ENCODE data around the gene TCF12.

TCF12 gene

DNA sequence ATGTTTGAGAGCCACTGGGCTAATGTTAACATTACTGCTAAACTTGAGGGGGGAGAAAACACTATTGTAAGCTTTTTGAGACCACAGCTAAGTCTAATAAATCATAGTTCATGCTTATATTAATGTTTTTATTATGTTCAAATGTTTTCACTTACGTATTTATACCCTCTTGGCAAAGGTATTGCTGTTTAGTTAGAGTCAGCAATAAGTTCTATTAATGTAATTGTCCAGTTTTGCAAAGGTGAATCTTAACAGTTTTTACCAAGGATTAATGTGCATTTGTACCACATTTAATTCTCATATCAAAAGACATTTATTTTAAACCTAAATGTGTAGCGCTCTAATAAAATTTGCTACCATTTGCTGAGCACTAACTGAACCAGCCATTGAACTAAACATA lies 251.2 kb downstream of the TCF12 start:
- DNase-seq (ENCODE audit: low spot score): no peak

DNA sequence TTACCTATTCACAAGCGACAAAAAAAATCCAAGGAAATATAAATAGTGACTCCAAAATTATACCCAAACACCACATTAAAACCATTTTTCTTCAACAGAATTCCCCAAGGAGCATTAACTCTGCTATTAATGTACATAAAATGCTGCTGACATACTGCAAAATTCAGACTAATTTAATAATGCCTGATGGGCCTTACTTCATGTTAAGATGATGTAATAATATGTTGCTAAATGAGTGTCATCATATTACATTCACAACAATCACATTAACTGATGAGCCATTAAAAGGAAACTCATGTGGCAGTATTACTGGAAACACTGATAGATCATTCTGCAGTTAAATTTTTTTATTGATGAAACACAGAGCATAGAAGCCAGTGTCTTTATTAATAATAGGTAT lies 253.0 kb downstream of the TCF12 start:
- DNase-seq (ENCODE audit: low spot score): no peak

DNA sequence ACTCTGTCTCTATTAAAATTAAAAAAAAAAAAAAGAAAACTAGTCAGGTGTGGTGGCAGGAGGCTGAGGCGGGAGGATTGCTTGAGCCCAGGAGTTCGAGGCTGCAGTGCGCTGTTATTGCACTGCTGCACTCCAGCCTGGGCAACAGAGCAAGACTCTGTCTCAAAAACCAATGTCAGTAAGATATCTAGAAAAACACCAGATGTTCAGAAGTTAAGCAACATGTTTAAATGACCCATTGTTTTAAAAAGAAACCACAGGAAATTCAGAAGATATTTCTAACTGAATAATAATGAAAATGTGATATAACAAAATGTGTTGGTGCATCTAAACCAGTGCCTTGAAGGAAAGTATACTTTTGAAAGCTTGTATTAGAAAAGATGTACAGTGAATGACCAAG lies 254.5 kb downstream of the TCF12 start:
- DNase-seq (ENCODE audit: low spot score): no peak

DNA sequence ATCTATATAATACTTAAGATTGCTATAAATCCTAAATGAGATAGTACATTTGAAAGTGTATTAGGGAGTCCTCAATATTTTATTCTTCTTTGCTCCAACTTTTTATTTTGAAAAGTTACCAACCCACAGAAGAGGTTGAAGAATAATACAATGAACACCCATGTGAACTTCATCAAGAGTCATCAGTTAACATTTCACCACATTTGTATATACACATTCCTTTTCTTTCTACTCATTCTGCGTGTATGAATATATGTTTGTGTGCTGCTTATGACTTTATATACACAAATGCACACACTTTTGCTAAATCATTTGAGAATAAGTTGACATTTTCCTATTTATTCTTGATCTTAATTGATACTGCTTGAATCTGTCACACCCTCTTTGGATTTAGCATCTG lies 264.6 kb downstream of the TCF12 start:
- no peak for DNase-seq (ENCODE audit: low spot score)

DNA sequence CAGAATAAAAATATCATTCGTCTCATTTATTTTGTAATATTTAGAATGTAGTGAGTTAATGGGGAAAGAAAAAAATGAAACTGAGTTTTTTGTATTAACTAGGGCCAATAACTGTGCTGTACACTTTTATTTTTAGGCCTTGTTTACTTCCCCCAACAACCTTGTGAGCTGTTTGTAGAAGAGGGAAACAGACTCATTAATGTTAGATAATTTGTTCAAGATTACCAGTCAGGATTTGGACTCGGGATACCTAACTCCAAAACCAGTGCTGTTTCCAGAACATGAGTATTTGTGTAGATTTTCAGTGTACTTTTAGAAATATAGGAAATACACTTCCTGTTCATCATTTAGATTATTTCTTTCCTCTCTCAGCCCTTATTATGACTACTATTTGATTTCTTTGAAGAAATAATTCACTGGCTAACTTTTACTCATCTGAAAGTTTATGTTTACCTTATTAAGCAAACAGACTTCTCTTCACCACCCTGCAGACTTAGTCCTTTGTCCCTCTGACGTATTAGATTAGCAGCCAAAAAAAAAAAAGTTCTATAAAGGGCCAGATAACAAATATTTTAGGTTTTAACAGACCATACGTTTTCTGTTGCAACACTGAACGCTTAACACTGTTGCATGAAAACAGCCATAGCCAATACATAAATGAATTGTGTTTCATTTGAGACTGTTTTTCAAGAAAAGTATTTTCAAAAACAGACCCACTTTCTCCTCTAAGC lies 265.3 kb downstream of the TCF12 start:
- no peak for DNase-seq (ENCODE audit: low spot score)

DNA sequence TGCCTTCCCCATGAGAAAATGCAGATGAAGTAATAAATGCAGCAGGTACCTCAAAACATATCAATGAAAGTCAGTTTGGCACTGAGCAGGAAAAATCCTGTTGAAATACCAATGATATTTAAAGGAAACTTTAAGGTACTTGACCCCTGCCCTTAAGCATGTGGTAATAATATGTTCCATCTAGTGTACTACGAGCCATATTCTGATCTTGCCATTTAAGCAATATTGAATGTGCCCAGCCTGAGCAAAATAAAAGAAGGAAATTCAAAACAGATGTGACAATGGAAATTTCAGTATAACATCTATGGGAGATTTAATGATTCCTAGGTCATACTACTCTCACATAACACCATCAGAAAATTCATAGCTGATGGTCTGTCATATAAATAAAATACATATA lies 266.1 kb downstream of the TCF12 start:
- DNase-seq (ENCODE audit: low spot score): no peak

DNA sequence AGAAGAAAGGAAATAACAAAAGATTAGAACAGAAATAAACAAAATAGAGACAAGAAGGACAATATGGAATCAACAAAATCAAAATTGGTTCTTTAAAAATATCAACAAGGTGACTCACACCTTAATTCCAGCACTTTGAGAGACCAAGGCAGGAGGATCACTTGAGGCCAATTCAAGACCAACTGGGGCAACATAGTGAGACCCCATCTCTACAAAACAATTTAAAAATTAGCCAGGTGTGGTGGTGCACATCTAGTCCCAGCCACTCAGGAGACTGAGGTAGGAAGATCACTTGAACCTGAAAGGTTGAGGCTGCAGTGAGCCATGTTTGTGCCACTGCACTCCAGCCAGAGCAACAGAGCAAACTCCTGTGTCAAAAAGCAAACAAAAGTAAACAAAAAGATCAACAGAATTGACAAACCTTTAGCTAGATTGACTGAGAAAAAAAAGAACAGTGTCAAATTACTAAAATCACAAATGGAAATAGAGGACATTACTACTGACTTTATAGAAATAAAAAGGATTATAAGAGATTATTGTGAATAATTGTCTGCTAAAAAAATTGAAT lies 267.1 kb downstream of the TCF12 start:
- no peak for DNase-seq (ENCODE audit: low spot score)

DNA sequence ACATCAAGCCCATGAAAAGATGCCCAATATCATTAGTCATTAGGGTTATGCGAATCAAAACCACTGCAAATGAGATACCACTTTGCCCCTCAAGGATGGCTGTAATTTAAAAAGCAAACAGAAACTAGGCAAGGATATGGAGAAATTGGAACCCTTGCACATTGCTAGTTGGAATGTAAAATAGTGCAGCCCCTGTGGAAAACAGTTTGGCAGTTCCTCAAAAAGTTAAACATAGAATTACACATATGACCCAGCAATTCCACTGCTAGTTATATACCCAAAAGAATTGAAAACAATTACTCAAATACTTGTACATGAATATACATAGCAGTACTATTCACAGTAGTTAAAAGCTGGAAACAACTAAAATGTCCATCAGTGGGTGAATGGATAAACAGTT lies 271.0 kb downstream of the TCF12 start:
- no peak for DNase-seq (ENCODE audit: low spot score)

DNA sequence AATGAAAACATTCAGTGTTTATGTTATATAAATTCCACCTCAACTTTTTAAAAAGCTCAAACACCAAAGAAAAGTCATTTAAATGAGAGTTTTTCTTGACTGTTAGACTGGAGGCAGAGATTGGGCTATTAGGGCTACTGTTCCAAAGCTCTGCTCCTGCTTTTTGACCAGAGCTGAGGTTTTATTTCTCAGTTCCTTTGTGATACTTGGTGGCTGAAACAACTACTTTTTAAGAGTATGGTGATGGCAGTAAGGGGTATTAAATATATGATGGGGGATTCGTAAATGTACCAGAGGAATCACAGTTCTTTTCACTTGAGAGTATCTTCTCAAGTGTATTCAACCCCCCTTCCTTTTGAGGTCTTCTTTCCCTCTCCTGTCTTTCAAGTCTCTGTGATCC lies 271.8 kb downstream of the TCF12 start:
- no peak for DNase-seq (ENCODE audit: low spot score)

DNA sequence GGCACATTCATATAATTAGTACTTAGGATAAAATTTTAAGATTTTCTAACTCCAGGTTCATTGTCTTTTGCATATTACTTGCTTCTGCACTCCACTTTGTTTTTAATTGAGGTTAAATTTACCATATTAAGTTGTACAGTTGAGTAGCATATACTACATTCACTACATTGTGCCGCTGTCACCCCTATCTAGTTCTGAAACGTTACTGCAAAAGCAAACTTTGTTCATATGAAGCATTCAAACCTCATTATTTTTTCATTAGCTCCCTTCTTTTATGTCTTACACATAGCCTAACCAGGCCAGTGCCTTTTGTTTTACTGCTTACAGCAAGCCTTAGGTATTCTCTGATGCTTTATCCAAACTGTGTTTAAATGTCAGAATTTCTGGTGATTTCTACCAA lies 274.7 kb downstream of the TCF12 start:
- DNase-seq (ENCODE audit: low spot score): no peak

DNA sequence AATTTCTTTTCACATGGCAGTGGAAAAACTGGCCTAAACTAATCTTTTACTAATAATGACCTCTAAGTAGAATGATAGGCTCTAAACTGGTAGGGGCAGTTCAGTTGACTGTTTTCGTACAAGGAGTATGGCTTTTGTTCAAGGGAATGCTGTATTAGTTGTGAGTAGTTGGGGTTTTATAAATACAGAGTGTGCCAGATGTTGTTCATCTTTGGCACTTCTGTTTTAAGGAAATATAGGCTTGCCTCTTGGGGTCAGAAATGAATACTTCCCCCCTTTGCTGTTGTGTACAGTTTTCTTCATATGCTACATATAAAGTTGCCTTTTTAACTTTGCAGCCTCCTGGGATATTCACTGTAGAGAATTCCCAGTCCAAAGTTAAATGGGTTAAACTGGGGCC lies 276.9 kb downstream of the TCF12 start:
- DNase-seq (ENCODE audit: low spot score): no peak

DNA sequence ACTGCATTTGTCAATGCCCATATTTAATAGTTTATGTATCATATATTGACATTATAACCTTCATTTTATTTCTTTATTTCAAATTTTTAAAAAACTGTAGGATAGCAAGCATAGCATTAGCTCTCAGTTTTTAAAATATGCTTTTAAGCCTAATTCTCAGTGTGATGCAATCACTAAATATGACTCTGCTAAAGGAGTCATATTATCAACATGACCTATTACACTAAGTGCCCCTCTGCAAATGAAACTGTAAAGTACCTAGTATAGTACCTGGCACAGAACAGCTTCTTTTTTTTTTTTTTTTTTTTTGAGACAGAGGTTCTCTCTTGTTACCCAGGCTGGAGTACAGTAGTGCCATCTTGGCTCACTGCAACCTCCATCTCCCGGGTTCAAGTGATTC lies 278.4 kb downstream of the TCF12 start:
- DNase-seq (ENCODE audit: low spot score): no peak

DNA sequence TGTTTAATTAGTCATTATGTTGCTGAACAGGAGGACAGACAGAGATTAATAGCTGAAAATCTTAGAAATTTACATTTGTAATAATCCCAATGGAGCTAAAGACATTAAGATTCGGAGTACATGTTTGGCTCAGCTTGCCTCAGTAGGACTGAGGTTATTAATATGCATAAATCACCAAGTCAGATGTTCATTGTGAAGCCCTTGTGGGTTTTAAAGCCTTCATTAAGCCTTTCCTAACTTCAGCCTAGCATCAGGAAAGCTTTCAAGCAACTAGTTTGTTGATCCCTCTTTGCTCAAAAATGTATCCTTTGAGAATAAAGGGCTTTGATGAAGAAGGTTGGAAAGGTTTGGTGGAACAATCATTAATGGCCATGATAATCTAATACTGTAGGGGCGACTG lies 279.7 kb downstream of the TCF12 start:
- DNase-seq (ENCODE audit: low spot score): no peak

DNA sequence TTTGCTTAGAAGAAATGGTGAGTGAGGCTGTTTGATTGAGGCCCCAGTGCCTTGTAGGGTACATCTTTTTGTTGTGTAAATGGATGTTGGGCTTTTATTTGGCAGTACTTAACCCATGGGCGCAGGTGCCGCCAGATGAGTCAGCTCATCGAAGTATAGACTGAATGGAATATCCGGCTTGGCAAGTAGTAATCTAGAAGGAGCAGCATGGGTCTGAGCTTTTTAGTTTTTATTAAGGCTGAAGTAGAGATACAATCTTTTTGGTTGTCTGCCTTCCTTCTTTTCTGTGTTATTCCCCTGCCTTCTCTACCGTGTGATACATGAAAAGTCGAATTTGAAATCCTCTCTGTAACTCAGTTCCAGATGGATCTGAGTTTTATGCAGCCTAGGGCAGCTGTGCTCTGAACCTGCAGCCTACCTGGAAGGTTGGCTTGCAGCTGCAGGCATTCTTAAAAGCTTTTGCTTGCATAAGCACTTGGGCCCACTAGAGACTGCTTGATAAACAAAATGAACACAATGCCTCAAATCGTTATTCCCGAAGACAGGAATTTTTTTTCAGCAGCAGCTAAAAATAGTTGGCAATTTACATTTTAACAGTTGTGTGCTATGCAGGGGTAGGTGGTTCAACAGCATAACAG lies 280.3 kb downstream of the TCF12 start:
- DNase-seq (ENCODE audit: low spot score): peak; percentile 59

DNA sequence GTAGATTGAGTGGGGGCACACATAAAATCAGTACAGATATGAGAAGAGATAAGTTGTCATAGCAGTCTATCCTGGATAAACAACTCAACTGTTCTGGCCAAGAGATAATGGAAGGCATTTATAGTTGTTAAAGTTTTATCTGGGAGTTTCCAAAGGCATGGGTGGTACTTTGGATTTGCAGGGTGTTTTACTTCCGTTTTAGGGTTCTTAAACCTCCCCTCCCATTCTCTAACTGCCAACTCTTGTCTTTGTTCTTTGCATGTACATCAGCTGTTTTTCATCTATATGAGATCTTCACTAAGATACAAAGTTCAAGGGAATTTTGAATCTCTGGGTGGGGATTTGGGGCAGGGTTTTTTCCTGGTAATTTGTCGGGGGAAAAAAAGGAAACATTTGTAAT lies 283.1 kb downstream of the TCF12 start:
- no peak for DNase-seq (ENCODE audit: low spot score)

DNA sequence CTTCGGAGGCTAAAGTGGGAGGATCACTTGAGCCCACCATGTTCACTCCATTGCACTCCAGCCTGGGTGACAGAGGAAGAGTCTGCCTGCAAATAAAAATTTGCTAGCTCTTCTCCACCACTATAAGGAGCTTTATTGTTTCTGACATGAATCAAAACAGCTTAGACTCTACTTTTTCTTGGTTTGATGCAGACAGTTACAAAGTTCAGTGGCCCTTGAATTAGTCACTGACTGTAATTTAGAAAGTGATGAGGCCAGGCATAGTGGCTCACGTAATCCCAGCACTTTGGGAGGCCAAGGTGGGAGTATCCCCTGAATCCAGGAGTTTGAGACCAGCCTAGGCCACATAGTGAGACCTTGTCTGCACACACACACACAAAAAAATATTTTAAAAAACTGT lies 285.5 kb downstream of the TCF12 start:
- DNase-seq (ENCODE audit: low spot score): no peak

DNA sequence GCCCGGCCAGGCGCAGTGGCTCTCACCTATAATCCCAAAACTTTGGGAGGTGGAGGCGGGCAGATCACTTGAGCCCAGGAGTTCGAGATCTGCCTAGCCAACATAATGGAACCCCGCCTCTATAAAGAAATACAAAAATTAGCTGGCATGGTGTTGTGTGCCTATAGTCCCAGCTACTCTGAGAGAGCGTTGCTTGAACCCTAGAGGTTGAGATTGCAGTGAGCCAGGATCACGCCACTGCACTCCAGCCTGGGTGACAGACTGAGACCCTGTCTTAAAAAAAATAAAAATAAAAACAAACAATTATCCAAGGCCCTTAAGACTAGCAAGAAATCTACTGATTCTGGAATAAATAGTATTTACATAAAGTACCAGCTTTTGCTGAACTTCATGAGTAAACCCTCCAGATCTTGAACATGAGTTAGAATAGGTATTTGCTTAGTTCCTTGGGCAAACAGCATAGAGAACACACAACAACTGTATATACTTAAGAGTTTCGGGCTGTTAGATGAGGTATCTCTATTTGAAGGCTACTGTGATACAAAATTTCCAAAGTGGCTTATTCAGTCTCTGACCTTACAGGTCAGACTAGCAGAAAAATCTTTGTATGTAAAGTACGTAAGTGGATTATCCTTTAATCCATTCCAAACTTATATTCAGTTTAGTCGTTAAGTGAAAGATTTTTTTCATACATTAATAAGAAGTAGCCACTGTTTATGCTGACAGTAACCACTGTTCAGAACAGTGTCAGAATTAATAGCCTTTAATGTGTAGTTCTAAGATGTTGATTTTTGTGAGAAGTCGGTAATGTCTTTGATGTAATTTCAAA lies 286.8 kb downstream of the TCF12 start:
- DNase-seq (ENCODE audit: low spot score): no peak

DNA sequence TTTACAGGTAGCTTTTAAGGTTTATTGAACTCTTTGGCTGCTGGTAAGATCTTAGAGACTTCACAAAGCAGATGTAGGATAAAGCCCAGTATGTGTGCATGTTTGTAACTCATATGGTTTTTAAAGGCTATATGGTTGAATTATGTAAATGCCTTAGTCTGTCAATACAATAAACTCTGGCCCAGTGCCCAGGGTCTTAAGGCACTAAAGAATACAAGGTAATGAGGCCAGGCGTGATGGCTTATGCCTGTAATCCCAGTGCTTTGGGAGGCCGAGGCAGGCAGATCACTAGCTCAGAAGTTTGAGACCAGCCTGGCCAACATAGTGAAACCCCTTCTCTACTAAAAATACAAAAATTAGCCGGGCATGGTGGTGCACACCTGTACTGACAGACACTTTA lies 287.6 kb downstream of the TCF12 start:
- DNase-seq (ENCODE audit: low spot score): no peak

DNA sequence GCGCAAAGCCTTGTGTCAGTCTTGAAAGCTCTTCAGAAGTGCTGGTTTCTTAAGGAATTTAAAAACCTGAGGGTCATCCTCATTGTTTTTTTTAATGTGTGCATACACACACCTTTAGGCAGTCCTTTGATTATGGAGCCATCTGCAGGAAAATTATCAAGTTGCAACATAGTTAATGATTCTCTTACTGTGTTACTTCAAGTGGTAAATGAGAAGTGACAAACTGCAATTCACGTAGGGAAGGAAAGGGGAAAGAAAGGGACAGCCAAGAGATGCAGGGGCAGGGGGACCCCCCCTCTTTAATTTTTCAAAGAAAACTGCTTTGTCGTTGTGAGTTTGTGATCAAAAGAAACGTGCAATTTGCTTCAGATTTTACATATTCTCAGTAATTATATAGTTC lies 295.4 kb downstream of the TCF12 start:
- DNase-seq (ENCODE audit: low spot score): no peak

DNA sequence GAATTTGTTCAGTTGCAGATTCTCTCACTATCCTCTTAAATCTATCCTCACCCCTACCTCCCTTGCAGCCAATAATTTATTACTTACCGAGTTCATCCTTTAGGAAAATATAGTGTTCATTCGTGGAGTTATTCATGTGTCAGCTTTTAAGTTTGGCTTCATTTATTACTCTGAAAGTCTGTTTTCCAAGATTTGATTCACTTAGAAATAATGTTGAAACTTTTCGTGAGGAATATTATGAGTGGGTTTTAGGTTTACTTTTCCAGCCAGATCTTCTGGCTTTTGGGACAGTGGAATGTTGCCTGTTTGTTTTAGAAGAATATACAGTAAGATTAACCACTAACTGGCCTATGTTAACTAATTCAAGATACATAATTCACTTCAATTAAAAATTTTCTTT lies 296.9 kb downstream of the TCF12 start:
- DNase-seq (ENCODE audit: low spot score): no peak

DNA sequence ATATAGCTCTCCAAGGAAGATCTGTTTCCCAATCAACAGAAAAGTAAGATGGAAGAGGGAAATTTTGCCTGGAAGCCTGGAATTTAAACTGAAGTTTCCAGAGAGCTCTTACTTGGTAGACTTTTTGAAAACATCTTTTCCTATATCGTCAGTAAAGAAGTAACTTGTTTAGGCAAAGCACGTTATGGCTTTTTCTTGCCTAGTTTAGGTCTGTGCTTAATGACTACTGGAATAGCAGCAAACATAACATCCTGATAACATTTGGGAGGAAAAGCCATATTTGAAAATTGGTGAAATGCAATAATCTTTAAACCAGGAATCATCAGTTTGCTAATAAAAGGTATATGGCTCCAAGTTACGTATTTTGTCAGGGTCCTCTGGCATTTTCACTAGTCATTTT lies 297.4 kb downstream of the TCF12 start:
- no peak for DNase-seq (ENCODE audit: low spot score)

DNA sequence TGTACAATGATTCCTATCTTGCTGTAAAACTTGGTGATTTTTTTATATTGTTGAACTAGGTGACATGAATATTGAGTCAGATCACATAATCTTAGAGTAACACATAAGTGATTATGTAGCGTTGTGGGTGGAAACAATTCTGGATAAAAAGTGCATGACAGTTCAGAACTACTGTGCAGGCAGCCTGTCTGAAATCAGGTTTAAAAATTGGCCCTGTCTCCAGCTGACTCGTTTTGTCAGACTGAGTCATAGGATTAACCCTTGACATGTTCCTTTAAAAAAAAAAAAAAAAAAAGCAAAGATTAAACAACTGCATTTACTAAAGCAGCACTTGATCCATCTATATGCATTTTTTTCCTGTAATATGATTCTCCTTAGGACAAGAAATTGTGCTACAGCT lies 297.8 kb downstream of the TCF12 start:
- DNase-seq (ENCODE audit: low spot score): no peak

Measured in iPS-NIHi11 (cell line).